ENCODE results near the gene CRHR1. TPM values are rescaled to one million over a fixed set of nuclear protein-coding genes. Genes with fewer than 3 reads are reported as not detected.

The CRHR1 gene
- total and polyA plus RNA-seq, 7 donors: 0.33 TPM; not detected in 6

DNA sequence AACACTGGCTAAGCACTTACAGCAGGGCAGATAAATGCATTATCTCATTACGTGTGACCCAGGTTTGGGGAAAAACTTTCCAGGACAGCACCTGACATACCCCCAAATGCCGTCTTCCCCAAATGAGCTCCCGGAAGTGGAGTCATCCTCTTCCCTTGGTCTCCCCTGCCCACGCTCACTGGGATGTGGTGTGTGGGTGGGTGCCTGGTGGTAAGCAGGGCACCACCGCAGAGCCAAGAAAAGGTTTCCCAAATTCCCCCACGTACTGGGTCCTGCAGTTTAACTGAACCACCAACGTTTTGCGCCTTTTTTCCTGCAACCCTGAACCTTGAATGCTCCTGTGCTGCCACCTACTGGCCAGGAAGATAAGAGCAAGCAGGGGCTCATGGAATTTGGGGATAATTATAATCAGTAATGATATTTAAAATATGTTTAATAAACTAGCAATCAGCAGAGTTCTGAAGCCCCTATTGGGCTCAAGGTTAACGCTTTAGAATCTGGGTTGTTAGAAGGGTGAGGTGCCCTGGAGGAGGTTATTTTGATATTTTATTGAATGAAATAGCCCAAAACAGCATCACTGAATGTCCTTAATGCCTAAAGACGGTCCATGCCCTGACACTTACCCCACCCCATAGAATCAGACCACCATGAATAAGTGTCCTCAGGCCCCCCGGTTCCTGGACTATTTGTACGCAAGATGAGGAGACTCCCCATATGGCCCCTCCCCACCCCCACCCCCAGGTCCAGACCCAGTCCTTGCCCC, 68.6 kb downstream of the CRHR1 start:
- Histone ChIP-seq H3K27ac (no peak overlapping the region), H3K4me1 (no peaks in the 10 kb centered on the region), H3K36me3 (no peaks in the 10 kb centered on the region), H3K9me3 (no peaks in the 10 kb centered on the region), H3K4me3 (no peak overlapping the region), H3K27me3 (peaks cover 6 to 24% (median 15%) of the 10 kb centered on the region in 3 donors)
- no peak for TF ChIP-seq EP300 (IDR thresholded peaks at IDR 0.05)
- TF ChIP-seq, protein P1, sequence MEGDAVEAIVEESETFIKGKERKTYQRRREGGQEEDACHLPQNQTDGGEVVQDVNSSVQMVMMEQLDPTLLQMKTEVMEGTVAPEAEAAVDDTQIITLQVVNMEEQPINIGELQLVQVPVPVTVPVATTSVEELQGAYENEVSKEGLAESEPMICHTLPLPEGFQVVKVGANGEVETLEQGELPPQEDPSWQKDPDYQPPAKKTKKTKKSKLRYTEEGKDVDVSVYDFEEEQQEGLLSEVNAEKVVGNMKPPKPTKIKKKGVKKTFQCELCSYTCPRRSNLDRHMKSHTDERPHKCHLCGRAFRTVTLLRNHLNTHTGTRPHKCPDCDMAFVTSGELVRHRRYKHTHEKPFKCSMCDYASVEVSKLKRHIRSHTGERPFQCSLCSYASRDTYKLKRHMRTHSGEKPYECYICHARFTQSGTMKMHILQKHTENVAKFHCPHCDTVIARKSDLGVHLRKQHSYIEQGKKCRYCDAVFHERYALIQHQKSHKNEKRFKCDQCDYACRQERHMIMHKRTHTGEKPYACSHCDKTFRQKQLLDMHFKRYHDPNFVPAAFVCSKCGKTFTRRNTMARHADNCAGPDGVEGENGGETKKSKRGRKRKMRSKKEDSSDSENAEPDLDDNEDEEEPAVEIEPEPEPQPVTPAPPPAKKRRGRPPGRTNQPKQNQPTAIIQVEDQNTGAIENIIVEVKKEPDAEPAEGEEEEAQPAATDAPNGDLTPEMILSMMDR (IDR thresholded peaks at IDR 0.05): peak; percentile 32 to 88 (median 69)
- WGBS, 2 donors: 24 to 29% methylated on average over 12 of the region's 12 CpGs
- peak; percentile 19 for DNase-seq
- intact Hi-C loops (cut with DNase I): no loop called here

DNA sequence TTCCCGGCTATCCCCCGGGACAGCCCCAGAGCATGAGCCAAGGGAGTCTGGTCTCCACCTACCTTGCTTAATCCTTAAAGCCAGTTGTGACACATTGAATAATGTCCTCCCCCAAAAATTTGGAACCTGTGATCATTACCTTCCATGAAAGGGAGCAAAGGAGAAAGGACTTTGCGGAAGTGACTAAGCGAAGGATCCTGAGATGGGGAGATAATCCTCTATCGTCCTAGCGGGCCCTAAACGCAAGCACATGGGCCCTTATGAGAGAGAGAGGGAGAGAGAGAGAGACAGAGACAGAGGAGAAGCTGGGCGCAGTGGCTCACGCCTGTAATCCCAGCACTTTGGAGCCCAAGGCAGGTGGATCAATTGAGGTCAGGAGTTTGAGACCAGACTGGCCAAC, 70.1 kb downstream of the CRHR1 start:
- no peak for DNase-seq
- intact Hi-C loops (cut with DNase I): no loop called here
- H3K9me3 ChIP-seq: no peaks in the 10 kb centered on the region
- no peak overlapping the region for H3K4me3 ChIP-seq
- WGBS, 2 donors: 83 to 84% methylated on average over 9 of the region's 9 CpGs
- H3K27me3 ChIP-seq: peaks cover 6 to 24% (median 15%) of the 10 kb centered on the region in 3 donors
- peaks cover 0 to 6% (median 0%) of the 10 kb centered on the region in 4 donors for H3K4me1 ChIP-seq
- H3K36me3 ChIP-seq: no peaks in the 10 kb centered on the region
- H3K27ac ChIP-seq: no peak overlapping the region
- TF ChIP-seq, protein P1 (IDR thresholded peaks at IDR 0.05): no peak
- TF ChIP-seq EP300 (IDR thresholded peaks at IDR 0.05): no peak
- TF ChIP-seq POLR2A (IDR thresholded peaks at IDR 0.05): no peak
- TF ChIP-seq POLR2AphosphoS5 (IDR thresholded peaks at IDR 0.05): no peak

DNA sequence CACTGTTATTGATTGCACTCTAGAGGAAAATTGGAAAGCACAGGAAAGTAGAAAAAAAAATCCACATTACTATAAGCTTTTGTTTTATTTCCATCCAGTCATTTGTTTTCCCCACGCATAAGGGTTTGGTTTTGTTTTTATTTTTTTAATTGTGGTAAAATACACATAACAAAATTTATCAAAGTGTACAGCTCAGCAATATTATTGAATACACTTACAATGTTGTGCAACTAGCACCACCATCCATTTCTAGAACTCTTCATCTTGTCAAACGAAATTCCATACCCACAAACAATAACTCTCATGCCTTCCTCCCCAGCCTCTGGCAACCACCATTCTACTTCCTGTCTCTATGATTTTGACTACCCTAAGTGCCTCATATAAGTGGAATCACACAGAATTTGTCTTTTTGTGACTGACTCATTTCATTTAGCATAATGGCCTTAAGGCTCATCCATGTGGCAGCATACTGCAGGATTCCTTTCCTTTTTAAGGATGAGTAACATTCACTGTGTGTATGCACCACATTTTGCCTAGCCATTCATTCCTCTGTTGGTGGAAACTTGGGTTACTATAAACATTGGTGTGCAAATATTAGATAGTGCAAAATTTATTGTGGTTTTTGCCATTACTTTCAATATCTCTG, 71.7 kb downstream of the CRHR1 start:
- Histone ChIP-seq H3K36me3 (no peaks in the 10 kb centered on the region), H3K4me3 (no peak overlapping the region), H3K4me1 (peaks cover 0 to 11% (median 0%) of the 10 kb centered on the region in 4 donors), H3K9me3 (no peaks in the 10 kb centered on the region), H3K27ac (no peak overlapping the region), H3K27me3 (peaks cover 6 to 24% (median 15%) of the 10 kb centered on the region in 3 donors)
- TF ChIP-seq POLR2AphosphoS5 (IDR thresholded peaks at IDR 0.05): no peak
- no peak for TF ChIP-seq EP300 (IDR thresholded peaks at IDR 0.05)
- TF ChIP-seq, protein P1 (IDR thresholded peaks at IDR 0.05): no peak
- TF ChIP-seq POLR2A (IDR thresholded peaks at IDR 0.05): no peak
- WGBS, 2 donors: 65 to 66% methylated on average over 2 of the region's 2 CpGs
- no peak for DNase-seq
- intact Hi-C loops (cut with DNase I): no loop called here

DNA sequence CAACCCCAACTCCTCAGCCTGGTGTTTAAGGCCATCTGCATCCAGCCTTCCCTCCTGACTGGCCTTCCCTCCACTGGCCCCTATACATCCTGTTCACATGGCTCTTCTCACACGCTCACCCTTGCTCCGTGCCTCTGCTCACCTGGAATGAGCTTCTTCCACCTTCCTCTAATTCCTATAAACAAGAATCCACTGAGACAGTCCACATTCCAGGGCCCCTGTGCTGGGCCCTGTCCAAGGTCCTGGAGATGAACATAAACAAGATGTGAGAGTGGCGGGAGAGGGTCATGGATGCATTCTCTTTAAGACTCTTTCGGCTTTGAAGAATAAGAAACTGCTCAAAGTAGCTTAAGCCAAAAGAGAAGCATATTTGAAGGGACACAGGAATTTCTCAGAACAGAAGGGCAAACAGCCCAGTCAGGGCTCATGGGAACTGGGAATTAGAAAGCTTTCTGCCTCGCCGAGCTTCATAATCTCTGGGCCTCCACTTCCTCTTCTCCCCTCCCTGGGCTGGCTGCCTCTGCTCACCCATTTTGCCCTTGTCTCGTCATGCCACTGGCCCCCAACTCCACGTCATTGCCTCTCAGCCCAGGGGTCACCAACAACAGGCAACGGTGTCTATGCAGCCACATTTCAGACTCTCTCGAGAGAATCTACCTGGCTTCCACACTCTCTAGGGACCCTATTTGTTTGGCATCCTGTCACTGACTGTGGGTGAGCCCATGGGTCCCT, 74.0 kb downstream of the CRHR1 start:
- intact Hi-C loops (cut with DNase I): no loop called here
- Histone ChIP-seq H3K4me1 (peaks cover 0 to 17% (median 2%) of the 10 kb centered on the region in 4 donors), H3K27ac (no peak overlapping the region), H3K4me3 (no peak overlapping the region), H3K9me3 (no peaks in the 10 kb centered on the region), H3K36me3 (no peaks in the 10 kb centered on the region), H3K27me3 (peaks cover 0 to 4% (median 4%) of the 10 kb centered on the region in 3 donors)
- TF ChIP-seq, protein P1 (IDR thresholded peaks at IDR 0.05): no peak
- TF ChIP-seq POLR2A (IDR thresholded peaks at IDR 0.05): no peak
- TF ChIP-seq POLR2AphosphoS5 (IDR thresholded peaks at IDR 0.05): no peak
- TF ChIP-seq EP300 (IDR thresholded peaks at IDR 0.05): no peak
- DNase-seq: no peak
- 39 to 42% methylated on average over 10 of the region's 10 CpGs for WGBS, 2 donors
